Muscle layer of duodenum (tissue), 2 donors: ENCODE measurements around the gene MRPL34.
A peak's percentile ranks its signal among the peaks of the same experiment; 100 is the strongest.

ENCODE experiments used
- H3K27ac ChIP-seq: one replicate; pipeline ENCODE4 v1.7.0; 2013; ENCODE audit warnings: mild to moderate bottlenecking, low read length
- H3K27me3 ChIP-seq: one replicate; pipeline ENCODE4 v1.7.0; 2013; ENCODE audit warnings: low read depth, mild to moderate bottlenecking, control low read depth, low read length
- H3K36me3 ChIP-seq, 2 donors: one replicate each; pipeline ENCODE4 v1.7.0; 2013; ENCODE audit warnings: low read length in 2 of 2, control low read depth in 1 of 2, mild to moderate bottlenecking in 1 of 2; ENCODE audit not compliant: insufficient read depth in 2 of 2, control insufficient read depth in 1 of 2
- H3K4me1 ChIP-seq, 2 donors: one replicate each; pipeline ENCODE4 v1.7.0; 2013; ENCODE audit warnings: low read length in 2 of 2, mild to moderate bottlenecking in 2 of 2, control low read depth in 1 of 2, moderate library complexity in 1 of 2; ENCODE audit not compliant: insufficient read depth in 2 of 2, control insufficient read depth in 1 of 2
- H3K4me3 ChIP-seq, 2 donors: one replicate each; pipeline ENCODE4 v1.7.0; 2013; ENCODE audit warnings: low read length in 2 of 2, low read depth in 1 of 2, mild to moderate bottlenecking in 1 of 2
- H3K9me3 ChIP-seq, 2 donors: one replicate each; pipeline ENCODE4 v1.7.0; 2013; ENCODE audit warnings: low read length in 2 of 2, control low read depth in 1 of 2, mild to moderate bottlenecking in 1 of 2; ENCODE audit not compliant: control insufficient read depth in 1 of 2
- donor health status: healthy.

The MRPL34 gene

GRCh38 chr19:17303167-17303939 lies 2.3 kb upstream of the MRPL34 start, which contains the start of gene ABHD8:
ABHD8 (minus strand) TSS chr19:17303425; CDS start chr19:17301616, 1,809 bp downstream.
- Histone ChIP-seq H3K4me3 (peak within 1 kb of the TSS; percentile 48 to 79), H3K36me3 (peaks cover 0 to under 1% of the 10 kb centered on the region in 2 donors), H3K27me3 (no peaks in the 10 kb centered on the region), H3K9me3 (no peaks in the 10 kb centered on the region), H3K27ac (peak within 1 kb of the TSS; percentile 1), H3K4me1 (peaks cover 13 to 40% of the 10 kb centered on the region in 2 donors)

GRCh38 chr19:17303940-17304267 lies 1.8 kb upstream of the MRPL34 start:
- H3K36me3 ChIP-seq, result no peaks in the 10 kb centered on the region
- H3K27ac ChIP-seq, result peak overlapping the region; percentile 1
- no peaks in the 10 kb centered on the region for H3K27me3 ChIP-seq
- peak overlapping the region in 1 of 2 donors; percentile 79 for H3K4me3 ChIP-seq
- no peaks in the 10 kb centered on the region for H3K9me3 ChIP-seq
- peaks cover 13 to 40% of the 10 kb centered on the region in 2 donors for H3K4me1 ChIP-seq

GRCh38 chr19:17304386-17305215 lies 1.1 kb upstream of the MRPL34 start:
- Histone ChIP-seq H3K27me3 (no peaks in the 10 kb centered on the region), H3K36me3 (no peaks in the 10 kb centered on the region), H3K4me3 (no peak overlapping the region), H3K4me1 (peaks cover 13 to 40% of the 10 kb centered on the region in 2 donors), H3K27ac (peak overlapping the region; percentile 88), H3K9me3 (no peaks in the 10 kb centered on the region)

- Histone ChIP-seq H3K27ac (peak overlapping the region; percentile 88), H3K4me1 (peaks cover 15 to 44% of the 10 kb centered on the region in 2 donors), H3K9me3 (no peaks in the 10 kb centered on the region), H3K4me3 (peak overlapping the region; percentile 72 to 92), H3K36me3 (no peaks in the 10 kb centered on the region), H3K27me3 (no peaks in the 10 kb centered on the region)
Observed at GRCh38 chr19:17305216-17305516, 506 bp upstream of the MRPL34 start.

GRCh38 chr19:17306285-17306714 lies 628 bp downstream of the MRPL34 start:
- H3K4me1 ChIP-seq, result peaks cover 22 to 49% of the 10 kb centered on the region in 2 donors
- H3K27ac ChIP-seq, result peak overlapping the region; percentile 88

GRCh38 chr19:17307876-17308377 lies 2.3 kb downstream of the MRPL34 start:
- Histone ChIP-seq H3K36me3 (peaks cover 0 to 7% of the 10 kb centered on the region in 2 donors), H3K4me1 (peaks cover 16 to 49% of the 10 kb centered on the region in 2 donors), H3K9me3 (no peaks in the 10 kb centered on the region), H3K4me3 (no peak overlapping the region), H3K27me3 (no peaks in the 10 kb centered on the region), H3K27ac (no peak overlapping the region)

More at GRCh38 chr19:17306285-17306714, 628 bp downstream of the MRPL34 start:
- Histone ChIP-seq H3K36me3 (no peaks in the 10 kb centered on the region), H3K27me3 (no peaks in the 10 kb centered on the region), H3K9me3 (no peaks in the 10 kb centered on the region), H3K4me3 (peak overlapping the region; percentile 72 to 92)

- Histone ChIP-seq H3K27ac (peak within 1 kb of the TSS; percentile 56), H3K4me1 (peaks cover 16 to 38% of the 10 kb centered on the region in 2 donors)
Observed at GRCh38 chr19:17309198-17309964, 3.7 kb downstream of the MRPL34 start, which contains the start of gene DDA1. DDA1 (plus strand) TSS chr19:17309563; CDS start chr19:17309655, 92 bp downstream.

GRCh38 chr19:17309965-17310461 lies 4.3 kb downstream of the MRPL34 start:
- Histone ChIP-seq H3K9me3 (no peaks in the 10 kb centered on the region), H3K27me3 (no peaks in the 10 kb centered on the region), H3K36me3 (peaks cover 8 to 20% of the 10 kb centered on the region in 2 donors), H3K4me3 (peak overlapping the region; percentile 85 to 89), H3K4me1 (peaks cover 16 to 32% of the 10 kb centered on the region in 2 donors), H3K27ac (peak overlapping the region; percentile 56)

More at GRCh38 chr19:17309198-17309964, 3.7 kb downstream of the MRPL34 start, which contains the start of gene DDA1:
- H3K27me3 ChIP-seq, result no peaks in the 10 kb centered on the region
- no peaks in the 10 kb centered on the region for H3K9me3 ChIP-seq
- H3K4me3 ChIP-seq, result peak within 1 kb of the TSS; percentile 85 to 89
- H3K36me3 ChIP-seq, result peaks cover 4 to 16% of the 10 kb centered on the region in 2 donors

GRCh38 chr19:17311455-17312188 lies 6.0 kb downstream of the MRPL34 start:
- H3K27me3 ChIP-seq, result no peaks in the 10 kb centered on the region
- no peak overlapping the region for H3K27ac ChIP-seq
- H3K9me3 ChIP-seq, result no peaks in the 10 kb centered on the region
- no peak overlapping the region for H3K4me3 ChIP-seq
- H3K4me1 ChIP-seq, result peaks cover 10 to 20% of the 10 kb centered on the region in 2 donors
- peaks cover 8 to 28% of the 10 kb centered on the region in 2 donors for H3K36me3 ChIP-seq
